Measurements from ENCODE around the gene ZNF783.

ZNF783 gene

DNA sequence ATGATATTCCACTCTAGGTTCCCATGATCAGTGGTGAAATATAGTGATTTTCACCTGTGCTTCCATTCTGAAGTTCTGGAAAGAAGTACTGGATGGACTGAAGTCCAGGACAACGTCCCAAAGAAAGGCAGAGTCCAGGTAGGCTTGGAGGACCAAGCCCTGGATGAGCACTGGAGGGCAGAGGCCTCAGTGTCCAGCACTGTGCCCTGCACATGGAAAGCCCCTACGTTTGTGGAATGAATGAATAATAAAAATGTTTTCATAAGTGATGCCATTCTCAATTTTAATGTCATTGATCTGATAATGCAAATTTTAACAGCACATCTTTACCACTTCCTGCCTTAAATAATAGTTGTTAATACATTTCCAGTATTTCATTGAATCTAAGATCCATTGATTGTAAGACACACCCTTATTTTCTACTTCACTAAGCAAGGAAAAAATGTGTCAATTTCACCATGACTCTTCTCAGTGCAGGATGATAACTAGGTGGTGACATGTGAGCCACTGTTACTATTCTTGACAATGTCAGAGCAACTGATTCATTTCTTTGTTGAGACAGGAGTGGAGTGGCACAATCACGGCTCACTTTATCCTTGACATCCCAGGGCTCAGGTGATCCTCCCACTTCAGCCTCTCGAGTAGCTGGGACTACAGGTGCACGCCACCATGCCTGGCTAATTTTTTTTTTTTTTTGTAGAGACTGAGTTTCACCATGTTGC is 35.2 kb downstream of the ZNF783 start:
- Histone ChIP-seq H2BK5ac (ENCODE audit: low read depth, low read length, poor library complexity, severe bottlenecking) (no peak overlapping the region), H3K79me1 (replicated peaks; ENCODE audit: low read length, poor library complexity, severe bottlenecking) (peaks cover 2% of the 10 kb centered on the region), H3K36me3 (ENCODE audit: control insufficient read depth in 1 of 2, insufficient read depth in 2 of 2, low read depth in 1 of 2, low read length in 2 of 2) (peaks cover 38 to 53% of the 10 kb centered on the region in 2 experiments), H2AFZ (ENCODE audit: low read depth, low read length) (no peak overlapping the region), H3K4ac (ENCODE audit: low read depth in 1 of 2, low read length in 2 of 2) (no peak overlapping the region), H4K8ac (ENCODE audit: low read length) (no peak overlapping the region), H3K9ac (ENCODE audit: low read length) (no peak overlapping the region), H3K4me3 (ENCODE audit: insufficient read depth in 1 of 2, low read depth in 1 of 2, low read length in 2 of 2) (no peak overlapping the region), H3K18ac (ENCODE audit: low read depth in 1 of 2, low read length in 2 of 2) (no peak overlapping the region), H2BK15ac (ENCODE audit: low read depth, poor library complexity, severe bottlenecking) (no peak overlapping the region), H2BK120ac (ENCODE audit: low read depth, low read length) (no peak overlapping the region), H3K23ac (ENCODE audit: low read length in 2 of 2) (no peak overlapping the region), H3K9me3 (ENCODE audit: control insufficient read depth, low read length) (no peaks in the 10 kb centered on the region), H3K27ac (ENCODE audit: low read length, poor library complexity, severe bottlenecking) (no peak overlapping the region), H3K4me1 (ENCODE audit: control insufficient read depth, insufficient read depth, low read depth, low read length) (peaks cover 3% of the 10 kb centered on the region), H3K27me3 (ENCODE audit: control insufficient read depth in 1 of 2, insufficient read depth in 1 of 2, low read length in 2 of 2) (no peaks in the 10 kb centered on the region), H3K14ac (ENCODE audit: low read length in 2 of 2) (no peak overlapping the region), H2AK5ac (ENCODE audit: low read length, severe bottlenecking) (no peak overlapping the region), H3K4me2 (ENCODE audit: low read length, poor library complexity, severe bottlenecking) (no peak overlapping the region), H2BK12ac (ENCODE audit: low read length in 2 of 2) (no peak overlapping the region), H4K91ac (ENCODE audit: low read length) (no peak overlapping the region)
- 74% methylated on average over 4 of the region's 5 CpGs for WGBS
- no peak for DNase-seq

DNA sequence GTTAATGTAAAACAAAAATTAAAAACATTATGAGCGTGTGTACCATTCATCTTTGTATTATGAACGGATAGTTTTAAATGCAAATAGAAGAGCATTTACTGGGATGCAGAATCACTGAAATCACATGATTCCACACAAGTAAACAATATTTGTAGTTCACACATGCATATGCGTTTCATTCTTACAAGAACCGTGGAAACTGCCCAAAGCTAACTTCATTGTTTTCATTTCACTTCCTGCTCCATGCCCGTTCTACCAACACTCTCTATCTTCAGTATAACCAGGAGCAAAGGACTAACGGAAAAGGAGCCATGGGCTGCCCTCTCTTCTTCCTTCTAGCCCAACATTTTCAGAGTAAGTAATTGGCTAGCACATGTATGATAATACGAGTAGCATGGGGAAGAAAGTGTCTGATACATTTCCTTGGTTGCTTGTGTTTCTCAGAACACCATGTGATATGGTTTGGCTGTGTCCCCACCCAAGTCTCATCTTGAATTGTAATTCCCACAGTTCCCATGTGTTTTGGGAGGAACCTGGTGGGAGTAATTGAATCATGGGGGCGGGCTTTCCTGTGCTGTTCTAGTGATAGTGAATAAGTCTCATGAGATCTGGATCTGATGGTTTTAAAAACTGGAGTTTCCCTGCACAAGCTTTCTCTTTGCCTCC is 38.8 kb downstream of the ZNF783 start:
- Histone ChIP-seq H3K4me3 (ENCODE audit: insufficient read depth in 1 of 2, low read depth in 1 of 2, low read length in 2 of 2) (no peak overlapping the region), H3K9ac (ENCODE audit: low read length) (no peak overlapping the region), H2BK5ac (ENCODE audit: low read depth, low read length, poor library complexity, severe bottlenecking) (no peak overlapping the region), H2BK15ac (ENCODE audit: low read depth, poor library complexity, severe bottlenecking) (no peak overlapping the region), H3K36me3 (ENCODE audit: control insufficient read depth in 1 of 2, insufficient read depth in 2 of 2, low read depth in 1 of 2, low read length in 2 of 2) (peaks cover 8 to 21% of the 10 kb centered on the region in 2 experiments), H4K8ac (ENCODE audit: low read length) (no peak overlapping the region), H2AFZ (ENCODE audit: low read depth, low read length) (no peak overlapping the region), H4K91ac (ENCODE audit: low read length) (no peak overlapping the region), H3K4ac (ENCODE audit: low read depth in 1 of 2, low read length in 2 of 2) (no peak overlapping the region), H2BK12ac (ENCODE audit: low read length in 2 of 2) (no peak overlapping the region), H3K14ac (ENCODE audit: low read length in 2 of 2) (no peak overlapping the region), H3K23ac (ENCODE audit: low read length in 2 of 2) (no peak overlapping the region), H3K79me1 (replicated peaks; ENCODE audit: low read length, poor library complexity, severe bottlenecking) (no peaks in the 10 kb centered on the region), H2BK120ac (ENCODE audit: low read depth, low read length) (no peak overlapping the region), H3K4me1 (ENCODE audit: control insufficient read depth, insufficient read depth, low read depth, low read length) (no peaks in the 10 kb centered on the region), H3K27ac (ENCODE audit: low read length, poor library complexity, severe bottlenecking) (no peak overlapping the region), H3K9me3 (ENCODE audit: control insufficient read depth, low read length) (no peaks in the 10 kb centered on the region), H3K18ac (ENCODE audit: low read depth in 1 of 2, low read length in 2 of 2) (no peak overlapping the region), H3K4me2 (ENCODE audit: low read length, poor library complexity, severe bottlenecking) (no peak overlapping the region), H2AK5ac (ENCODE audit: low read length, severe bottlenecking) (no peak overlapping the region), H3K27me3 (ENCODE audit: control insufficient read depth in 1 of 2, insufficient read depth in 1 of 2, low read length in 2 of 2) (no peaks in the 10 kb centered on the region)
- DNase-seq = no peak
- WGBS = 80% methylated on average over 6 of the region's 8 CpGs

DNA sequence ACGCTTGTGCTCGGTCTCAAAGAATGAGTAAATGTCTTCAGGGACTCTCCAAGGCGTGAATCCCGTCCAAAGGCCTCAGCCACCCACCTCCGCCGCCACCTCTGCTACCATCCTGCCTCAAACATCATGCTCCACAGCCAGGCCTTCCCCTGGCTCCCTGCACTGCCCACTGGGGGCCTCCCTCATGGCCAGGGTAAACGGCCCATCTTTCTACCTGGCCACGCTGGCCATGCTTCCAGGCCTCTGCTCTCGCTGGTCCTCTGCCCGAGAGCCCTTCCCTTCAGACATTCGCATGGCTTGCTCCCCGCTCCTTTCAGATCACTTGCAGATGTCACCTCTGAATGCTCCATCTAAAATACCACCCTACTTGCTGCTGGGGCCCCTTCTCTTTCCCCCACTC is 40.2 kb downstream of the ZNF783 start:
- DNase-seq = no peak
- Histone ChIP-seq H3K4ac (ENCODE audit: low read depth in 1 of 2, low read length in 2 of 2) (no peak overlapping the region), H2BK15ac (ENCODE audit: low read depth, poor library complexity, severe bottlenecking) (no peak overlapping the region), H2BK5ac (ENCODE audit: low read depth, low read length, poor library complexity, severe bottlenecking) (no peak overlapping the region), H3K9me3 (ENCODE audit: control insufficient read depth, low read length) (no peaks in the 10 kb centered on the region), H2AFZ (ENCODE audit: low read depth, low read length) (no peak overlapping the region), H3K27ac (ENCODE audit: low read length, poor library complexity, severe bottlenecking) (no peak overlapping the region), H3K27me3 (ENCODE audit: control insufficient read depth in 1 of 2, insufficient read depth in 1 of 2, low read length in 2 of 2) (no peaks in the 10 kb centered on the region), H2AK5ac (ENCODE audit: low read length, severe bottlenecking) (no peak overlapping the region), H3K14ac (ENCODE audit: low read length in 2 of 2) (no peak overlapping the region), H2BK12ac (ENCODE audit: low read length in 2 of 2) (no peak overlapping the region), H2BK120ac (ENCODE audit: low read depth, low read length) (no peak overlapping the region), H3K4me3 (ENCODE audit: insufficient read depth in 1 of 2, low read depth in 1 of 2, low read length in 2 of 2) (no peak overlapping the region), H3K36me3 (ENCODE audit: control insufficient read depth in 1 of 2, insufficient read depth in 2 of 2, low read depth in 1 of 2, low read length in 2 of 2) (peaks cover 0 to 8% of the 10 kb centered on the region in 2 experiments), H4K91ac (ENCODE audit: low read length) (no peak overlapping the region), H3K79me1 (replicated peaks; ENCODE audit: low read length, poor library complexity, severe bottlenecking) (no peaks in the 10 kb centered on the region), H3K9ac (ENCODE audit: low read length) (no peak overlapping the region), H4K8ac (ENCODE audit: low read length) (no peak overlapping the region), H3K4me1 (ENCODE audit: control insufficient read depth, insufficient read depth, low read depth, low read length) (no peaks in the 10 kb centered on the region), H3K23ac (ENCODE audit: low read length in 2 of 2) (no peak overlapping the region), H3K4me2 (ENCODE audit: low read length, poor library complexity, severe bottlenecking) (no peak overlapping the region), H3K18ac (ENCODE audit: low read depth in 1 of 2, low read length in 2 of 2) (no peak overlapping the region)
- WGBS = 86% methylated on average over 12 of the region's 12 CpGs

DNA sequence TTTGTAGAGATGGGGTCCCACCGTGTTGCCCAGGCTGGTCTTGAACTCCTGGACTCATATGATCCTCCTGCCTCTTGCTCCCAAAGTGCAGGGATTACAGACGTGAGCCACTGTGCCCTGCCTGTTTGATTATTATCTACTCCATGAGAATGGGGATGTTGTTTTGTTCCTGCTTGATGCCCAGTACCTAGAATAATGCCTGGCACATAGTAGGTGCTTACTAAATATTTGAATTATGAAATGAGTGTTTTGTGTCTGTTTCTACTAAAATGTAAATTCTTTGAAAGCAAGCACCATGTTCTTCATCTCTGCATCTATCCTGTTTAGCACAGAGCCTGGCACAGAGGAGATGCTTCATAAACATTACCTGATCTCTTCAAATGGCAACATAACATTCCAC is 40.9 kb downstream of the ZNF783 start:
- no peak overlapping the region for H3K4me2 ChIP-seq (ENCODE audit: low read length, poor library complexity, severe bottlenecking)
- H2AK5ac ChIP-seq (ENCODE audit: low read length, severe bottlenecking) = no peak overlapping the region
- WGBS = 83% methylated on average over 2 of the region's 2 CpGs
- H2BK5ac ChIP-seq (ENCODE audit: low read depth, low read length, poor library complexity, severe bottlenecking) = no peak overlapping the region
- no peak overlapping the region for H3K14ac ChIP-seq (ENCODE audit: low read length in 2 of 2)
- H4K91ac ChIP-seq (ENCODE audit: low read length) = no peak overlapping the region
- H4K8ac ChIP-seq (ENCODE audit: low read length) = no peak overlapping the region
- H3K27ac ChIP-seq (ENCODE audit: low read length, poor library complexity, severe bottlenecking) = no peak overlapping the region
- no peak overlapping the region for H2BK12ac ChIP-seq (ENCODE audit: low read length in 2 of 2)
- no peak overlapping the region for H2BK120ac ChIP-seq (ENCODE audit: low read depth, low read length)
- no peaks in the 10 kb centered on the region for H3K27me3 ChIP-seq (ENCODE audit: control insufficient read depth in 1 of 2, insufficient read depth in 1 of 2, low read length in 2 of 2)
- H3K9me3 ChIP-seq (ENCODE audit: control insufficient read depth, low read length) = no peaks in the 10 kb centered on the region
- H2BK15ac ChIP-seq (ENCODE audit: low read depth, poor library complexity, severe bottlenecking) = no peak overlapping the region
- no peaks in the 10 kb centered on the region for H3K79me1 ChIP-seq (replicated peaks; ENCODE audit: low read length, poor library complexity, severe bottlenecking)
- no peak overlapping the region for H3K18ac ChIP-seq (ENCODE audit: low read depth in 1 of 2, low read length in 2 of 2)
- no peak overlapping the region for H2AFZ ChIP-seq (ENCODE audit: low read depth, low read length)
- H3K4me1 ChIP-seq (ENCODE audit: control insufficient read depth, insufficient read depth, low read depth, low read length) = no peaks in the 10 kb centered on the region
- no peak overlapping the region for H3K9ac ChIP-seq (ENCODE audit: low read length)
- no peak overlapping the region for H3K23ac ChIP-seq (ENCODE audit: low read length in 2 of 2)
- H3K4ac ChIP-seq (ENCODE audit: low read depth in 1 of 2, low read length in 2 of 2) = no peak overlapping the region
- no peak overlapping the region for H3K4me3 ChIP-seq (ENCODE audit: insufficient read depth in 1 of 2, low read depth in 1 of 2, low read length in 2 of 2)
- no peak for DNase-seq
- H3K36me3 ChIP-seq (ENCODE audit: control insufficient read depth in 1 of 2, insufficient read depth in 2 of 2, low read depth in 1 of 2, low read length in 2 of 2) = peaks cover 0 to 4% of the 10 kb centered on the region in 2 experiments

Data from mesenchymal stem cell (in vitro differentiated cells and primary cell).